Stomach (tissue), 4 donors: ENCODE measurements around the gene CRYBG2.

Experiments
- CTCF ChIP-seq, 7 experiments: fragments of 450-650 bp in 4 of 7; fragments of 200-600 bp in 3 of 7; sonication (generic) in 3 of 7; IDR thresholded peaks; one replicate each; pipeline ENCODE4 v1.5.1; 2016 to 2019; ENCODE audit warnings: antibody characterized with exemption in 7 of 7, control low read depth in 2 of 7, mild to moderate bottlenecking in 1 of 7
- POLR2AphosphoS5 ChIP-seq, 3 donors: sonication (generic); formaldehyde crosslinking; IDR thresholded peaks; one replicate each; pipeline ENCODE4 v1.6.1; 2016; ENCODE audit warnings: antibody characterized with exemption in 3 of 3

- no peak for TF ChIP-seq CTCF (IDR thresholded peaks at IDR 0.05)
- no peak for TF ChIP-seq POLR2AphosphoS5 (IDR thresholded peaks at IDR 0.05)
Observed at GRCh38 chr1:26351590-26352337, 2.2 kb downstream of the CRYBG2 start.
